NK-92 treated with Interleukin-12 subunit alpha and Interleukin-12 subunit beta, amount 100 ng/mL, for 24 hours (cell line): ENCODE results near the gene BTBD10.

ENCODE experiments used
- DNase-seq: peaks from one replicate; lab custom pipeline; 2025; lab: John Stamatoyannopoulos, UW

The BTBD10 gene

DNA sequence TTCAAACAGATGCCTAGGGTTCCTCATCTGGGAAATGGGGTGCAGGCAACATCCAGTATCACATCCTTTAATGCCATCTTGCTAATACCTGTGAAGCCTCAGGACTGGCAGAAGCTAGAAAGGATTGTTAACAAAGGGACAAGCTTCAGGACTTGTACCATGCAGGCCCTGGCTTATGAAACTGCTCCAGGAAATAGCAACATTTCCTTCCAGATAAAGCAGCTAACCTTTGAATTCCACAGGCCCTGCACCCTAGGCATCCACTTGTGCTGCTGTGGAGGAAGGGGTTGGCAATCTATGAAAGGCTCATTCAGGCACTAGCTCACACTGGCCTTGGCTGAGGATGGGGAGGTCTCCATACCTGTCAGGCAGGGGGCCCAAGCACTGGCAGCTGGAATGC lies 87.2 kb downstream of the BTBD10 start:
- DNase-seq, result no peak

DNA sequence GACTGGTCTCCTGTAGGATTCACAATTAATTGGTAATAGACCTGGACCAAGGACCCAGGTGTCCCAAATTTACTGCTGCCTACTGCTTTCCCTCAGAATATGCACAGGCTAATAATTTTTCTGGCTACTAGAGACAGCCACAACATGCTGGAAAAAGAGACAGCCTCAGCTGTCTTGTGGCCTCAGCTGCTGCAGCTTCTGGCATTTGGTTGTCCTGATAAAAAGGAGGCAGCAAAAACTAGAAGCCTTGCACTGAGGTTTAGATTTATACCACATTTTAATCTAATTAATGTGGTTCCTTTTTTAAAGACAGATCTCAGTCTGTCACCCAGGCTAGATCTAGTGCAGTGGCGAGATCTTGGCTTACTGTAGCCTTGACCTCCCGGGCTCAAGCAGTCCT lies 89.8 kb downstream of the BTBD10 start:
- DNase-seq, result no peak

DNA sequence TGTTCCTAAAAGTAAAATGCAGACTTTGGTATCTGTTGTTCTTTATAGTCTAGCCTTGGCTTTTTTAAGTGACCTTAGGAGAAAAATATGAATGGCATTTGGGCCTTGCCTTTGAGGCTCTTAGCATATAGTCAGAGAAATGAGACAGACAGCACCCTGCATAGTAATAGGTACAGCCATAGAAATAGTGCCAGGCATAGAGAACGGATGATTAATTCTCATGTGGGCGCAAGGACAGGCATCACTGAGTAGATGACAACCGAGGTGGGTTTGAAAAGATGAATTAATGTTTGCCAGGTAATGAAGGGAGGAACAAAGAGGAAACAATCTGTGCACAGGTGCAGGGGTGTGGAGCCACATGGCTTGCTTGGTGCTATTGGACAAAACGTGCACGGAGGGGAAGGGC lies 95.0 kb downstream of the BTBD10 start:
- no peak for DNase-seq

DNA sequence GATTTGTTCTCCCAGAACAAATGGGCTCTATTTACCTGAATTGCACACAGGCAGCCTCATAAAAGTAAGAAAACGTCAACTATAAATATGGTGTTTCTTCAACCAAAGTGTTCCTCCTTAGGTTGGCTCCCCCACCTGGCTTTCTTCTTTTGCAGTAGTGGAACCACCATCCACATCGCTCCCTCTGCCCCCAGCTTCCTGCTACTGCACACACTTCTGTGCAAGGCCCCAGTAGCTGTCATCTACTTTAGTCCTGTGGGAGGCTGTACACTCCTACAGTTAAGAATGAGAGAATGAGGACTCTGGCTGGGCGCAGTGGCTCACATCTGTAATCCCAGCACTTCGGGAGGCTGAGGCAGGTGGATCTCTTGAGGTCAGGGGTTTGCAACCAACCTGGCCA lies 95.9 kb downstream of the BTBD10 start:
- no peak for DNase-seq

DNA sequence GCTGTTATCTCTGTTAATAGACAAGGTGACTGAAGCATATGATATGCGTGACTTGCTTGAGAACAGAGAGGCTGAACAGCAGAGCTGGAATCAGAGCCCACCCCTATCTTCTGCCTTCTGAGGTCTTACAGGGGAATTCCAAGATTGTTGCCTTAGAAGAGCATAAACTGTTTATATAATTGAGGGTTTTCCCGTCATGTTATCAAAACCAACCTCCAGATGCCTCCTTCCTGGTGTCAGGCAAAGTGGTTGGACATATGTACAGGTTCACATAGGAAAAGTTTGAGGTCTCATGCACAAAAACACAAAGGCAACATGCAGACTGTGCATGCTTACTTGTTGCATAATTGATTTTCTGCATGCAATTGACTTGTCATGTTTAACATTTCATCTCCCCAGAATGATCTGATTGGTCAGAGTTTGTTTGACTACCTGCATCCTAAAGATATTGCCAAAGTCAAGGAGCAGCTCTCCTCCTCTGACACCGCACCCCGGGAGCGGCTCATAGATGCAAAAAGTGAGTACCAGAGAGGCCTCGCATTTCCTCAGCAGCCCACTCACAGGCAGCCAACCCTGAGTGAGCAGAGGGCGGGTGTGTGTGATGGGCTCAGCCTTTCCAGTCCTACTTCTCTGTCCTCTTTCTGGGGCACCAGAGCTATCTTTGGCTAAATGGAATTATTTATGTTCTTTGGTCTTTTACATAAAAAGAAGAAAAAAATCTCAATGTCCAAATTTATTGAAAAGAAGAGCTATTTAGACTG lies 96.6 kb downstream of the BTBD10 start:
- no peak for DNase-seq

DNA sequence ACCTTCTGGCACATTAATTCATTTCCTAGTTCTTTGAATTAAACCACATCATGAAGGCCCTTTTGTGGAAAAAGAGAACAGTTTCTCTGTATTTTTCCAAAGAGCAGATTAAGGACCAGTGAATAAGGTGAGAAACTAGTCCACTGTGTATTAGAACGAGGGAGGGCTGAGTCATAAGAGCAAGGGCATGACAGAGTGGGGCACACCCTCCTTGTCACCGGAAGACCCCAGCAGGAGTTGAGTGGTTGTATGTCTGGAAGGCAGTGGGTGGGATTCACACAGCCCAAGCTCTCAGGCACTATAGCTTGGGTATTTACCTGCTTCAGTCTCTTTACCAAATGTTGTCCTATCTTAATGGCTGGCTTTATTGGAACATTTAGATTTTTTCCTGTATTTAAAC lies 98.6 kb downstream of the BTBD10 start:
- no peak for DNase-seq

DNA sequence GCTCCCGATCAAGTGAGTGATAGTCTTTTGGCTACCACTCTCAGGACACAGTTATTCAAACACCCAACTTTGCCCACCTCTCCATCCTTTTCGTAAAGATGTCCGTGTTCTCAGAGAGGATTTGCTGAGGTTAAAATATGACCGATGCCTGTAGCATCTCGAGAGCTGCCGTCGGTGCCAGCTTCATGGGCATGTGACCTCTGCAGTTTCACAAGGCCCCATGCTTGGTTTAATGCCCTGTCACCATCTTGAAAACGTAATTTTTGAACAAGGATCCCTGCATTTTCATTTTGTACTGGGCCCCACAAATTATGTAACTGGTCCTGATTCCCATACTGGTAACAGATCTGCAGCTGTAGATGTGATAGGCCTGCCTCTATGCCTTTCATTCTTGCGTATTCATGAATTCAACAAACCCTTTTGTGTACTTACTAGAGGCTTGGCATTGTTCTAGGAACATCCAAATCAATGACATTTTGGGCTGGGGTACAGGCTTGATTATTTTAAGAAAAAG lies 100.4 kb downstream of the BTBD10 start:
- DNase-seq, result no peak

DNA sequence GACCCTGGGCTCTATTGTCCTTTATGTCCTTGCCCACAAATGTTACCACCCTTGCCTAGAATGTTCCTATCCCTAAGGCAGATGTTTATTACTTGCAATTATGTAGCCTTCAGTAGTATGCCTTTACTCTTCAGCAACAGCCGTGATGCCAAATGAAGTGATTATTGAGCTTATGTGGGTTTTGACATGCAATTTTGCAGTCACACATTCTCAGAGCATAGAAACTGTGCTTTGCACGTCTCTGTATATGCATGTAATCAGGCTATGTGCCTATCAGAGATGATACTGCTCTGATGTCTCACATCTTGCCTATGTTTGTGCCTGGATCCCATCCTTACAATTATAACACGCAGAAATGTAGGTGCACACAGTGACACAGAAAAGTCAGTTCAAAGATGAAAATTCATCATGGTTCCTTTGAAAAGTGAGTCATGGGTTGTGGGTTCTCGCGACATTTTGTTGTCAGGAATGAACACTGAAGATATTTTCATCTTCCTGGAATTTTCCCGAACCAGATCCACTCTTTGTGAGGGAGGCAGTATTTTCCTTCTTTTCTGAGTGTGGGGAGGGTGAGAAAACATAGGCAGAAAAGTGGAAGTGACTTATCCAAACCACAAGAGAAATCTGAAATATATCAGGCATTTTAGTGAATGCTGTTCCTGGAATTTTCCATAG lies 104.3 kb downstream of the BTBD10 start:
- DNase-seq, result no peak

DNA sequence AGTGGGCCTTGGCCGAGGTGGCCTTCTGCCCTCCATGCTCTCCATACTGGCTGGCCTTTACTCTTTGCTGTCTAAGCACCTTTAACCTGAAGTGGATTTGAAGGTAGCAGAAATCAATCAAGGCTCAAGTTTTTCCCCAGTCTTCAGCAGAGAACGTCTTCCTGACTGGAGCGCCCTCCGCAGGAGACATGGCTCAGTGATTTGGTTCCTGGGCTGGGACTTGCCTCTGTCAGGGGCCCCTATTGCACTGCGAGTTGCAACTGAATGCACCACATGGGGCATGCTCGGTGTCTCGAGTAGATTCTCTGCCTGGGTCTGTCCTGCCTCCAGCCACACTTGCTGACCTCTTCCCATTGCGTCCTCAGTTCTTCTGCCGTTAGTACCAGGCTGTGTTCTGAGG lies 105.8 kb downstream of the BTBD10 start:
- DNase-seq, result no peak

DNA sequence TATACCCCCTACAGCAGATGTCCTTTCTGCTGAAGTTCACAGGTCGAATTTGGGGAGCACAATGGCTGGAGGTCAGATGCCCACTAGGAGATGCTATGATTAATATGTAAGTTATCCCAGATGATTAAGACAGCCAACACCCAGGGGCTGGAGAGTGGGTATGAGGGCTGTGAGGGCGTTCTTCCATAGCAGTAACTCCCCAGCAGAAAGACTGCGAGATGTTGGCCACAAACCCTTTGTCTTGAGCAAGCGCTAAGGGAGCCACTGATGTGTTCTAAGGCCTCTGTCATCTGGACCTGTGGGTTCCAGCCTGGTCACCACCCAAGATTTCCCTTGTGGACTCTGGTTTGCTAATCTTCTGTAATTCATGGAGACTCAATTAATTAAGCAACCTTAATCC lies 107.8 kb downstream of the BTBD10 start:
- no peak for DNase-seq

DNA sequence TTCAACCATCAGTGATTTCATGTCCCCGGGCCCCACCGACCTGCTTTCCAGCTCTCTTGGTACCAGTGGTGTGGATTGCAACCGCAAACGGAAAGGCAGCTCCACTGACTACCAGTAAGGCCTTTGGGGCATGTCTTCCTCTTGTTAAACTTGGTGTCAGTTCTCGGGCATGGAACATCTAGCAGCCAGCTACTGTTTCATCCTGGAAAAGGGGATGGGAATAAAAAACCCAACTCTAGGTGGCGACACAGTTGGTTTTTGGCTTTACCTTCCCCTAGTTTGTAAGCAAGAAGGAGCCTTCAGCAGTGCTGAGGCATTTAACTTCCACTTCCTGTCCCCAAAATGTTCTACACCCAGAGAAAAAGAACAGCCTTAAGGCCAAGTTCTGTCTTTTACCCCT lies 108.7 kb downstream of the BTBD10 start:
- no peak for DNase-seq

DNA sequence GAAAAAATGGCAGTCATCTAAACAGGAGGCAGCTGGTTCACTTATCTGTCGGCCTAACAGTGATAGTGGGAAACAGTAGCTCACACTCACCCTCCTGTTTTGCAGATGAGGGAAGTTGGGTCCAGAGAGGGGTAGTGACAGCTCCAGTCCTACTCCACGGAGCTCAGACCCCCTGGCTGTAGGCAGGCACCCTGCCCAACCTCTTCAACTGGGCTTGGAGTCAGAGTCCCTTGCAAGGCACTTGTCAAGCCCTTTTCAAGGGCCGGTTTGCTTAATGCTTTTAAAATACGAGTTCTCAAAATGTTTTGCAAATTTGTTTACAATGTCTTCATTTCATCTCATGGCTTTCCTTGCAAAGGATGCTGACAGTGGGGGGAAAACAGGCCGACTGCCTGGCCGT lies 110.3 kb downstream of the BTBD10 start:
- no peak for DNase-seq

DNA sequence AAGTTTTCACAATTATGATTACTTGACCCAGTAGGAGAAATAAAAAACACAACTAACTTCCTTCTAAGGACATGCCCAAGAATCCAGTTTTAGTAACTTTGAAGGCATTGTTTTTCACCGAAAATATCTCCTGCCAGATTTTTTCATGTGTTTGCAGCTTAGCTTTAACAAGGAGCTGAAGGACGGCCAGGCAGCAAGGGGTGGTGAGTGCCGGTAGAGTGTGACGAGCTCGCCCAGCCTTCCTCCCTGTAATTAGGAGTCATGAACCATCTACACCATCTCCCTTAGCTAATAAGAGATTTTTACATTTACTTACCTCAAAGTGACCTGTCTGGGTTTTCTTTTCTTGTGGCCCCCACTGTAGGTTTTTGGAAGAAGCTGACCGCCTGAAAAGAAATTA lies 113.4 kb downstream of the BTBD10 start:
- no peak for DNase-seq

DNA sequence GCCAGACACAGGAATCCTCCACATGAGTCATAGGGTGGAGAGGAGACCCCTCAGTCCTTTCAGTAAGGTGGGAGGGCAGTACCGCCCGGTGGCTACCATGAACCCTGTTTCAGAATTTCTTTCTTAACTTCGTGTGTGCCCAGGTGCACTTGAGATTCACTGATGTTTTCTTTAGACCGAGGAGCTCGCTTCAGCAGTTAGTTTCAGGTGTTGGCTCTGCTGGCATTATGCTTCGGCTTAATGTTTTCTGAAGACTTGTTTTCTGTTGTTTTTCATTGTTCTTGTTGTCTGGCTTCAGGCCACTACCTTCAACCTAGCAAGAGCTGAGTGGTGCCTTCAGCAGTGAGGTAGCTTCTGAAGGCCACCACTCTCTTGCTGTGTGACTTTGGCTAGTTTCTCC lies 114.0 kb downstream of the BTBD10 start:
- DNase-seq, result no peak

DNA sequence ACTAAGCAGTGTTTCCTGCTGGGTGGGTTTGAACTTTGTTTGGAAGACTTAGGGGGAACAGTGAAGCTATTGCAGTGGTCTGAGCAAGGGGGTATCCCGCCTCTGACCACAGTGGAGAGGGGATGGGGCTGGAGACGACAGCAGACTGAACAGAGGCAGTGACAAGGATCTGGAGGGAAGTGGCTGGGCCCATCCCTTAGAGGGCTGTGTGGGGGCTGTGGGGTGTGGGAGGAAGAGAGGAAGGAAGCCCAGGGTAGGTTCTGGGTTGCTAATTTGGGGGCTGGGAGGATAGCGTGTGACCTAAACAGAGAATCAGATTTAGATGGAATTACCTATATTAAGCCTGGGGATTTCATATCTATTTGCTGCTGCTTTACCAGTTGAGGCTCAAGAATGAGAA lies 114.7 kb downstream of the BTBD10 start:
- DNase-seq, result no peak

DNA sequence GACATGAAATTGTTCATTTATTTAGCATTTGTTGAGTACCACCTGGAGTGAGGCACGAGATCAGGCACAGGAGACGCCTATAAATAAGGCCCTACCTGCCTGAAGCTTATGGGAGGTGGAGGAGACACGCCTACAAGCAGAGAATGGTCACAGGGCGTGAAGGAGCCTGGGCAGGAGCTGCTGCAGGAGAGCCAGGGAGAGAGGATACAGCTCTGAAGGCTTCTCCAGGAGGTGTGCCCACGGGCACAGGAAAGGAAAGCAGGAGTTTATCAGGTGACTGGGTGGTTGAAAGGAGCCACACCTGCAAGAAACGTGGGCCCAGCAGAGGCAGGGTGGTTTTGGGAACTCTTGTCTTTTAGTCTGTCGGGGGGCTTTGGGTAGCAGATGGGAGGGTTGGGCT lies 115.1 kb downstream of the BTBD10 start:
- no peak for DNase-seq

DNA sequence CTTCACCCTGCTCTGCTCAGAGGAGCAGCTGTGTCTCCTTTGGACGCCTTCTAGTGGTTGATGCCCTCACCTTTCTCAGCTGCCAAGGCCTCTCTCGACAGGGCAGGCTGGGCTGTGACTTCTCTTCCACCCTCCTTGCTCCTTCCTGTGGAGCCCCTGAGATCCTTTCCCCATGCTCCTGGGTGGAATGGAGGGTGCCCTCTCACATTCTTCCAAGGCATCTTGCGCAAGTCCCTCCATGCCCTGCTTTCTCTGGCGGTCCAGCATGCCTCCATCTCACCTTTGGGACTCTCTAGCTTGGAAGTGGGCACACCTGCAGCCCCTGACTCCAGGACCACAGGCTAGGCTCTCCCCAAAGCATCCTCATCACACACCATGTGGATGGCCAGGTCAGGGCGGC lies 116.6 kb downstream of the BTBD10 start:
- DNase-seq, result no peak

DNA sequence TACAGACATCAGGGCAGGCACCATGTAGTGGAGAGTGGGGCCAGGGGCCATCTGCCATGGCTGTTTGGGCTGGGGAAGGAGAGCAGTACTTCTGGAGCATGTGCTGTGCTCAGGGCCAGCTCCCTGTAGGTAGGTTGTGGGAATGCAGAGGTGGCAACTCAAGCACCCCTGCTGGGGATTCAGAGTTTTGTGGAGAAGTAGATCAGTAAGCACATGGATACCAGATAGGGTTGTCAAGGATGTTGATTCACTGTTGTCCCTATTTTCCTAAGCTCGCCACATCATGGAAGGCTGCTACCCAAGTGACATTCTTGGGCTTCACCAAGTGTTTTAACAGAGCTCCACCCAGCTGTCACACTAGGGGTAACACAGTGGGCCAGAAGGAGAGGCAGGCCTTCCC lies 118.2 kb downstream of the BTBD10 start:
- no peak for DNase-seq

DNA sequence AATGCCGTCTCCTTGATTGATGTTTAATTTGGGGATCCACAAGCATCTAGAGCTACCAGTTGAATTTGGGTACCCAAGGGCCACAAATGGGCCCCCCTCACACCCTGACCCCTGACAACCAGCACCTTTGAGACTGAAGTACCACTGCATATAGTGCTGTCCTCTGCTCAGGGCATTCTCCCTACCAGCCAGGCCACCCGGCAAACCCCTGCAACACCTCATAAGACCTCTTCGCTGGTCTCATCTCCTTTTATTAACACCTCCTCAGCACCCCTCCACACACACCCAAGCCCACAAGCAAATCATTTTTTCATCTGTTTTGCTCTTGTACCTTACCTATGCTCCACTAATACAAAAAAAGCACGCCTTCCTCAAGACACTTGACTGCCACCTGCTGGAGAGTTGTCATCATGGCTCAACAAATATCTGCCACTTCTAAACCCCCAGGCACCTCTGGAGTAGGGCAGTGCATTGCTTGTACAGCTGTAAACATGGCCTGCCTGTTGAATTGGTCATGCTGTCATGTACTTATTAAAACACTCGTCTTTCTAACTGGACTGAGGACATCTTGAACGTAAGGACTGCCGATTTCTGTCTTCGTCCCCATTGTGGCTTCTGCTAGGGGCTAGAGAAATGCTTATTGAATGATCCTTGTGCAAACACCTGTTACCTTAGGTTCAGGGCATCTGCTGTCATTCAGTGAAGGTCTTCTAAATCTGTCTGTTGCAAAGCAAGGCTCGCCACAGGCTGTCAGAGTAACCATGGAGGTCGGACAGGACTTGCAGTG lies 118.9 kb downstream of the BTBD10 start:
- DNase-seq, result peak; percentile 40

DNA sequence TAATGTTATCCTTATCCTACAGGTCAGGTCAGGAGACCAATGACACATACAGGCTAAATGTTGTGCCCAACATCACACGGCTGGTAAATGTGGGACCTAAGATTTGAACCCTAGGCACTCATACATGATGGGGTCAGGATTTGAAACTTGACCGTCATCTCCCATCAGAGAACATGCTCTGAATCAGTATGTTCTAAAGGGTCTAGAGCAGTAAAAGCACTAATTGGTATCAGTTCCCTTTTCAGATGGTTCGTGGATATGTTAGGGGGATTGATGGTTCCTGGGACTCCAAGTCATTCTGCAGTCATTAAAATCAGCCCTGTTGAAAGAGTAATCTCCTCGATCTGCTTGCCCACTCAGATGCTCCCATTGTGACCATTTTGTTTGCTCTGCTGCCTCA lies 120.0 kb downstream of the BTBD10 start:
- no peak for DNase-seq

DNA sequence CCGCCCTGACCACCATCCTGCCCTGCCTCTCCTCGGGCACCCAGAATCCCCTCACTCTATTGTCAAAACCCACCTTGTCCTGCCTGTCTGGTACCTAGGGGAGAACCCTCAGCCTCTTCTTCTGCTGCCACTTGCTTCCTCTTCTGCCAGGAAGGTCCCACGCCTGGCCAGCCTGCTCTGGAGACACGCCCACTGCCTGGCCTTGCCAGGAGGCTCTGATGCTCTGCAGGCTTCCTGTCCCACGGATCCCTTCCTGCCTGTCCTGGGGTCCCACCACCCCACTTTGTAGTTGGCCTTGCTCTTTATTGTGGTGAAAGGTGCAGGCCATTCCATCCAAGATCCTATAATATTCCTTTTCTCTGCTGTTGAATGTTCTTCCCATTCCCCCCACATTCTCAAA lies 122.0 kb downstream of the BTBD10 start:
- DNase-seq, result no peak

DNA sequence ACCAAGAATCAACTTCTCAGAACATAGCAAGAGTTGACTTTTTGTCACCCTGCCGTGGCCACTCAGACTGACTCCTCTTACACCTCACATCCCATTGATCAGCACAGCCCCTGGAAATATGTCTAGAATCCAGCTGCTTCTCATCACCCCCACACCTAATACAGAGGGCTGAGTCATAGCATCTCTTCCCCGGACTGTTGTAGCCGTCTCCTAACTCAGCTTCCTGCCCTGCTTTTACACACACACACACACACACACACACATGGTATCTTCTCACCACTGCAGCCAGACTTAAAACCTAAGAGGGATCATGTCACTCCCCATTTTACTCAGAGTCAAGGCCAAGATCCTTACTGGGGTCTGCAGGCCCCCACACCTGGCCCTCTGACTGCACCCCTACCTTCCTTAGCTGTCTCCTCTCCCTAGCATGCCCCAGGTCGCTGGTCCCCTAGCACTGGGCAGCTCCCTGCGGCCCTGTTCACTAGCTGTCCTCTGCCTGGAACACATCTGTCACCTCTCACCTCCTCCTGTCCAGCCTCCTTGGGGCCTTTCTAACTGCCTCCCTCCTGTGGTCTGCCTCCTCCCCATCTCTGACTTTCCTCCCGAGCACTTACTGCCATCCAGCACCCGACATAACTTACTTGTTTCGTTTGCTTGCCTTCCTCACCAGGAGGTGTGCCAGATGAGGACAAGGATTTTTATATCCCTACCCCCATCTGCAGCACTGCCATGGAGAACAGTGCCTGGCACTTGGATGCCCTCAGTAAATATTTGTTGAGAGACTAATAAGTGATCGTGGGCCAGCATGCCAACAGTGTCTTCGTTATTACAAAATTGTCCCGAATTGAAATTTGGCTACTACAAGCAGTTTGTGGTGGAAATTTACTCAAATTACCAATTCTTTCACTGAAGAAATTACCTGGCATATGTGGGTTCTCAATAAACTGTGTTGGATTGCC lies 123.5 kb downstream of the BTBD10 start:
- no peak for DNase-seq
